GM18498 (cell line): Measurements from ENCODE around the gene PRCP.
"Not testable (repeated sequence)": the region's sequence is repeated elsewhere in the genome, so short reads cannot be mapped to it uniquely, and the experiment has no call there.

Experiments
- ATAC-seq: cut with Tn5 transposase; IDR thresholded peaks from one replicate; pipeline ENCODE4 v1.9.1; 2021; ENCODE audit warnings: mild to moderate bottlenecking, moderate library complexity; ENCODE audit not compliant: unreplicated experiment

PRCP gene

GRCh38 chr11:82900277-82901164 lies at the start of gene PRCP:
PRCP (minus strand) TSS chr11:82900430; CDS start chr11:82900402, 28 bp downstream.
- peak; percentile 80 for ATAC-seq

GRCh38 chr11:82949352-82949751 lies 49.1 kb upstream of the PRCP start:
- ATAC-seq, result no peak

- ATAC-seq, result no peak
Measured at GRCh38 chr11:82945682-82946081, 45.5 kb upstream of the PRCP start.

- ATAC-seq, result not testable (repeated sequence)
Measured at GRCh38 chr11:82945041-82945440, 44.8 kb upstream of the PRCP start.

GRCh38 chr11:82944198-82944597 lies 44.0 kb upstream of the PRCP start:
- ATAC-seq, result no peak

GRCh38 chr11:82943430-82943829 lies 43.2 kb upstream of the PRCP start:
- ATAC-seq, result not testable (repeated sequence)

- ATAC-seq, result no peak
Measured at GRCh38 chr11:82942376-82942775, 42.1 kb upstream of the PRCP start.

GRCh38 chr11:82939456-82939855 lies 39.2 kb upstream of the PRCP start:
- no peak for ATAC-seq

- no peak for ATAC-seq
Measured at GRCh38 chr11:82937554-82937953, 37.3 kb upstream of the PRCP start.

GRCh38 chr11:82936261-82936660 lies 36.0 kb upstream of the PRCP start:
- no peak for ATAC-seq

- no peak for ATAC-seq
Measured at GRCh38 chr11:82932564-82932963, 32.3 kb upstream of the PRCP start.

GRCh38 chr11:82930734-82931133 lies 30.5 kb upstream of the PRCP start:
- ATAC-seq, result no peak

GRCh38 chr11:82930229-82930628 lies 30.0 kb upstream of the PRCP start:
- peak; percentile 51 for ATAC-seq

GRCh38 chr11:82929121-82929520 lies 28.9 kb upstream of the PRCP start:
- ATAC-seq, result no peak

GRCh38 chr11:82927264-82927880 lies 27.1 kb upstream of the PRCP start:
- peak; percentile 75 for ATAC-seq

- ATAC-seq, result peak; percentile 44
Measured at GRCh38 chr11:82924522-82925224, 24.4 kb upstream of the PRCP start.

- ATAC-seq, result not testable (repeated sequence)
Measured at GRCh38 chr11:82922396-82923173, 22.4 kb upstream of the PRCP start.

- ATAC-seq, result not testable (repeated sequence)
Measured at GRCh38 chr11:82920227-82920626, 20.0 kb upstream of the PRCP start.

GRCh38 chr11:82919786-82920185 lies 19.6 kb upstream of the PRCP start:
- ATAC-seq, result not testable (repeated sequence)

- no peak for ATAC-seq
Measured at GRCh38 chr11:82909015-82909640, 8.9 kb upstream of the PRCP start.
